Colon (tissue), 2 donors: ENCODE data around the gene MITF.

ENCODE experiments used
- FAIRE-seq: peaks from 2 replicates; lab custom pipeline; 2012; peaks lifted over from hg19 to GRCh38; lab: Jason Lieb, UNC
- donor health status: control.
- donor health status: control.

MITF gene

DNA sequence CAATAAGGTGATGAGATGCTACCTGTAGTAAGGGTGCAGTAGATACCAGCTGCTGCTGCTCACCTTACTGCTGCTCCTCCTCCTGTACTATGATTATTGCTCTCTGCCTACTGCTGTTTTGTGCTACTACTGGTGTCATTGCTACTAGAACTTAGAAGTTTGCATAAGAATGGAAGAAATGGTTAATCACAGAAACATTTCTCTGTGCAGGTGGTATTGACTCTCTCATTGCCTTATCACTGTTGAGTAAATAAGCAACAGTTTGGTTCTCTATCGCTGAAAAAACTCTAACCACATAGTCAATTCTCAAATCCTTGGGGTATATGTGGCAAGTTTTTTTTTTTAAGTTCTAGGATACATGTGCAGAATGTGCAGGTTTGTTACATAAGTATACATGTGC is 16.5 kb downstream of the MITF start:
- no peak for FAIRE-seq

GRCh38 chr3:69761896-69762767 is 22.9 kb downstream of the MITF start:
- no peak for FAIRE-seq

GRCh38 chr3:69762768-69763229 is 23.5 kb downstream of the MITF start:
- no peak for FAIRE-seq

DNA sequence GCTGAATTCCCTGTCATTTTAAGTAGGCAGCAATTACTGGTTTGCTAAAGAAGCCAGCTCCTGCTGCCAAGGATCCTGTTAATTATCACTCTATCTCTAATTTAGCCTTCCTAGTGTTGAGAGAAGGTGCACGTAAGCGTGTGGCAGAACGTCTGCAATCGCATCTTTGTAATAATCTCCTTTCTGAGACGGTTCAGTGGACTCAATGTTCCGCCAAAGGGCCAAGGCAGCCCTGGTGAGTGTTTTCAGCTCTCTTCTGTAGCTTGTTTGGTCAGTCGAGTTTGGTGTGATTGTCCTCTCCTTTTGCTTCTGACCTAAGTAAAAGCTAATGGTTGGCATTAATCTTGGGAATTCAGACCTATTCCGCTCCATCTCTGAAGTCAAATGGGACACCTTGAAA is 24.2 kb downstream of the MITF start:
- FAIRE-seq, result no peak

DNA sequence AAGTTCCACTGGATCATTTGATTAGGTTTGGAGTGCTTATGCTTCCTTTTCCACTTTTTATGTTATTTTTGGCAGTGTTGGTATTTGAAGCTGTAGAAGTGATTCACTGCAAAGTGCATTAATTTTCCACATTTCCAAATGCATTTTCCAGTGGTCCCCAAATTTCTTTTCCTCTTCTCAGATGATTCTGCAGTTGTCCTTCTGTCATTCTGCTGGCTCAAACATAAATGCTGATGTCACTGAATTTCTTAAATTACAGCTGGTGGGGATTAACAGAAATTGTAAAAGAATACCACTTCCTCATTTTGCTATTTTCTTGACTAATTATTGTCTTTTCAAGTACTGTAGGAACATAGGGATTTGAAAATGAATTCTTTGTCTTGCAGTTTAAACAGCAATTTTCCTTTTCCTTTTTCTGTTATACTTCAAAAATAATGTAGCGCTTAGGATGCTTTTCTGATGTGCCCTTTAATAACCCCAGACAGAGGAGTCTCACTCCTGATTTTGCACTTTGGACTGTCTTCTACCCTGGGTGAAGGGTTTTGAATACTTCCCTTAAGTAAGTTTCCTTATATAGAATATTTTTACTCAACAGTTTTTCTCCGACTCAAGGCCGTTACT is 25.0 kb downstream of the MITF start:
- FAIRE-seq, result no peak

DNA sequence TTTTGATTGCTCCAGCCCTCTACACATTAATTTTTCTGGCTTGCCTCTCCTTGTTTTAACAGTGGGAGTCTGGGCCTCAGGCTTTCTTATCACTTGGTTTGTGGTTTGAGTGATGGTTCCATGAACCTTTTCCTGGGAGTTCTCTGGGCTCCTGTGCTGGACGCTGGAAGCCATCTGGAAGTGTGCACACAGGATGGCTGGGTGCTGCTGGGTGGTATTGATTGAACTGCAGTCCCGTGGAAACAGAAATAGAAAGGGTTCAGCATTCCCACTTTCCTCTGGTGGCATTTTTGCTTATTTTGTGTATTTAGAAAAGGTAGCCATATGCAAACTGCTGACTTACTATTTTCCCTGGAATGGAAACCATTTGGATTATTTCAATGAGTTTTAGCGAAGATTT is 25.6 kb downstream of the MITF start:
- no peak for FAIRE-seq

DNA sequence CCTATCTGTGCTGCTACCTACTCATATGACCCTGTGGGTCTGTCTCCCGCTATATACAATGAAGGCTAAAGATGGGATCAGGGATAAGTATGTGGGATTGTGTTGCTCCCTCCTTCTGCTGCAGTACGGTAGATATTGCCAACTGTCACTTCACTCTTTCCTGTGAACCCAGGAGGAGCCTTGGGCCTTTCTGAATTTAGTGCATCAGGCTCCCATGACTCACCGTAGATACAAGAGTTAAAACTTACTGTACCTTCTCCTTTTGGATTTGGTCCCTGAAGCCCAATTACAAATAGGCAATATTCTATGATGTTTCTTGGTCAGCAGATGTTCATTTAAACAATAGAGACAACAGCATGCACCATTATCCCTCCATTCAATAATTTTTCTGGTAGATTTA is 27.4 kb downstream of the MITF start:
- no peak for FAIRE-seq

DNA sequence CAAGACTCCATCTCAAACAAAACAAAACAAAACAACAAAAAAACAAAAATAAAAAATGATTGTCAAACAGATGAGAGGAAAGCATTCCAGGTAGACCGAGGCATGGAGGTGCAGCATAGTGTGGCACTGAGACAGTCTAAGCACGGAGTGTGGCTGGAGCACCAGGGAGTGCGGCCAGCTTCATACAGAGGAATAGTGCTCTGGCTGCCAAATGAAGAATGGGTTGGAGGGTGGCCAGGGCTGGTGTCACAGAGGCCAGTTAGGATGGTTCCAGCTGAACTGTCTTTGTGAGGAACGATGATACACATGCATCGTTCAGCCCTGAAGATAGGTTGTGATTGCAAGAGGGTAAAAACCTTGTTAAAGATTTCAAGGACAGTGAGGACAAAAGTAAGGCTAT is 28.3 kb downstream of the MITF start:
- FAIRE-seq, result no peak

DNA sequence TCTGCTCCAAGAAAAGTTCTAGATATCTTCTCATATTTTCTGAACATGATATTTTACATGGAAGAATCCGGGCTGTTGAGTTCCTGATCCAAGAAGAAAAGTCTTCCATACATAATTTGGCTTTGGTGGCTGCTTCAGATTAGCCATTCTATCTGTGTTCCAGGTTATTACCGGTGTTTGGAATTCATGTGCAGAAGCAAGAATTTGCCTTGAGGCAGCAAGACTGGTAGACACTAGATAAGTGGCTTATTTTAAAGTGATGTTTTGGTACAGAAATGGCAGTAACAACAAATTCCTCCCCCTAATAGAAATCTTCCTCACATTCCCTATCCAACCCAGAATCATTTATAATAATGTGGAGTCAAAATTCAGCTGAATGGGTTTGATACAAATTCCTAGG is 29.2 kb downstream of the MITF start:
- no peak for FAIRE-seq

DNA sequence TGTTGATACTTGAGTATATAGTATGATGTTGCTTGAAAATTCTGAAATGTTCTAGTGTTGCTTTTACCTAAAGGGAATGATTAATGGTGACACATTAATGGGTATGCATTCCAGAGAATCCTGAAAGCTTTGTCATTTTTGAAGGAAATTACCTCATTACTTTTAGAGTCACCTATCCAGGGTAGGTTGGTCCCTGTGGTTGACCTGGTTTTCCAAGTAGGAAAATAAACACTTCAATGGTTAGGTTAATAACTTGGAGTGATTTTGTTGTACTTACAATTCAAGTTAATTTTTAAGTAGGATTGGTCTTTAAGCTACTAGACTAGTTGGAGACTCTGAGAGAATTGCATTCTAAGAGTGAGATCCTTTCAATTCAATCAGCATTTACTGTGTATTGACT is 31.0 kb downstream of the MITF start:
- no peak for FAIRE-seq

GRCh38 chr3:69770976-69771634 is 31.8 kb downstream of the MITF start:
- no peak for FAIRE-seq

GRCh38 chr3:69772152-69772867 is 33.0 kb downstream of the MITF start:
- FAIRE-seq, result no peak

DNA sequence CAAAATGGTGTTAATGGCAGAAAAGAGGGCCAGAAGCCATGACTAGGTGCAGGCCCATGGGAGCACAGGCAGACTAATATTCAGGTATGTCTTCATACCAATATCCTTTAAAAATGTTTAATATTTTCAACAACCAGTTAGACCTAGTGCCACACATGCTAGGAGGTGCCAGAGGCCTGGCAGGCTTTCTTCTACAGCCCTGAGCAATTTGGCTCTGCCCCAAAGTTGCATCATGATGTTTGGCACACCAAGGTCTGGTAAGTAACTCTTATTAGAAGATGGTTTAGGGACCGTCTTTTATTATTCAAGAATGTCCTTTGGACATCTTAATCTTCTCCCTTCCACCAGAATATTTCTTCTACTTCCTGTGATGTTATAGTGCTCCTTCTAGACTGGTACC is 34.8 kb downstream of the MITF start:
- FAIRE-seq, result no peak

GRCh38 chr3:69775751-69776150 is 36.5 kb downstream of the MITF start:
- FAIRE-seq, result no peak

DNA sequence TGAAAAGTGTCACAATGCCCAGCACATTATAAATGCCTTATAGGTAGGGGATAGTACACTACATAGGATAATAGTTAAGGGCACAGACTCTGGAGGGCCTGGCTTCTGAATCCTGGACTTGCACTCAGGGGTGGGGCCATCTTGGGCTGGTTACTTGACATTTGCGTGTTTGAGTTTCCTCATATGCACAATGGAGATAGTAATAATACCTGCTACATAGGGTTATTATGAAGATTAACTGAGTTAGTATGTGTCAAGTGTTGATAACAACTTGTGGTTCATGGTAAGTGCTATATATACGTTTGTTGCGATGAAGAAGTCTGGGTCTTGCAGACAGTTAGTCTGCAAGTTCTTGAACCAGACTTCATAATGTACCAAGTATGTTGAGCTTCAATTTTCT is 37.0 kb downstream of the MITF start:
- no peak for FAIRE-seq

GRCh38 chr3:69776920-69777581 is 37.8 kb downstream of the MITF start:
- no peak for FAIRE-seq

DNA sequence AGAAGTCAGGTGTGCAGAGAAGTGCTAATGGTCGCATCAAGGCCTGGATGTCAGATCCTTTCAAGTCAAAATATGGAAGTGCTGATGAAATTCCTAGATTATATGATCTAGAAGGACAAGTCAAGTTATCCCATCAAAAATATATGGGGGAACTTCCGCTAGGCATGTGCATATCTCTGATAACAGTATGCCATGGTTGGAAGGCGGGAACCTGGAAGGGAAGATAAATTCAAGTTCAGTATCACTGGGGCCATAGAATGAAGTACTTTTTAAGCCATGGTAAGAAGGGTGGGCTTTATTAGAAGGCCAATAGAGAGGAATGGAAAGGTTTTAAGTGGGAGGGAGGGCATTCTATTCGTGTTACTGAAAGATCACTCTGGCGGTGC is 38.3 kb downstream of the MITF start:
- FAIRE-seq, result no peak

- no peak for FAIRE-seq
Measured at GRCh38 chr3:69781593-69781992, 42.3 kb downstream of the MITF start.

GRCh38 chr3:69784954-69785514 is 45.8 kb downstream of the MITF start:
- no peak for FAIRE-seq

- no peak for FAIRE-seq
Measured at GRCh38 chr3:69785769-69786320, 46.6 kb downstream of the MITF start.

DNA sequence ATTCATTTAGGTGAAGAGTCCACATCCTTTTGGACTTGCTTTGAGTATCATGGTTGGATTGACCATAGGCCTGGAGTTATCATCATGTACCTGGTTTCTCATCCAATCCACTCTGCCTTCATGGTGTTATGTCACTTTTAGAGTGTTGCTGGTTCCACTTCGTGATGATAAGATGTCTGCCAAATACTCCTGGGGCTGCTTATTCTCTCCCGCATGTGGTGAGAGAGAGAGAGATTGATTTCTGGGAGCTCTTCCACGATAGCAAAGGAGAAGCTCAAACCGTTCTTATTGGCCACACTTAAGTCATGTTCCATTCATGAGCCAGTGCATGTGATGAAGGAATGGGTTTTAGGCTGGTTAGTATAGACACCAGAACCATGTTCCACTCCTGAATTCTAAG is 47.6 kb downstream of the MITF start:
- FAIRE-seq, result no peak
